PC-3 (cell line): ENCODE data around the gene ACKR2. TPM values are rescaled to one million over a fixed set of nuclear protein-coding genes. Genes with fewer than 3 reads are reported as not detected.

Experiments used
- ATAC-seq: fragments of 200-7000 bp; cut with Tn5 transposase; 2 replicates; pipeline ENCODE4 v1.9.1; 2020; ENCODE audit warnings: mild to moderate bottlenecking, moderate library complexity
- BruUV-seq: library from RNA; stranded (reverse); fragments of 400-500 nt; replicated peaks from 2 replicates; lab custom pipeline; 2021; lab: Mats Ljungman, UMichigan
- CTCF ChIA-PET: fragments of 300-600 bp; sonication (Branson Sonifier 250); formaldehyde crosslinking; loops from one replicate; lab custom pipeline; 2022; ENCODE audit warnings: antibody characterized with exemption; lab: Charles Lee
- POLR2A ChIA-PET: fragments of 300-600 bp; sonication (Branson Sonifier 250); formaldehyde crosslinking; loops from one replicate; lab custom pipeline; 2022; ENCODE audit warnings: antibody characterized with exemption; ENCODE audit not compliant: unreplicated experiment; lab: Charles Lee
- DNase-seq: peaks from one replicate; pipeline ENCODE4 v3.0.0-alpha.2; 2015
- H2AFZ ChIP-seq: fragments of 300-600 bp; sonication (generic); 2 replicates; pipeline ENCODE4 v1.6.0; 2016; ENCODE audit warnings: antibody characterized with exemption, low read length
- H3F3A ChIP-seq: fragments of 300-600 bp; sonication (generic); one replicate; pipeline ENCODE4 v1.6.0; 2017; ENCODE audit warnings: antibody characterized with exemption, low read length, control low read depth, mild to moderate bottlenecking; ENCODE audit not compliant: unreplicated experiment
- H3K27ac ChIP-seq: fragments of 300-600 bp; sonication (generic); 2 replicates; pipeline ENCODE4 v1.5.1; 2016; ENCODE audit warnings: mild to moderate bottlenecking, low read length
- H3K27me3 ChIP-seq: fragments of 300-600 bp; sonication (generic); 2 replicates; pipeline ENCODE4 v1.6.1; 2016; ENCODE audit warnings: low read length, mixed read lengths
- H3K36me3 ChIP-seq: fragments of 300-600 bp; sonication (generic); 2 replicates; pipeline ENCODE4 v1.6.1; 2016; ENCODE audit warnings: low read depth, mixed run types, low read length, mixed read lengths
- H3K4me1 ChIP-seq: fragments of 300-600 bp; sonication (generic); 2 replicates; pipeline ENCODE4 v1.5.1; 2016; ENCODE audit warnings: low read length; ENCODE audit not compliant: insufficient read depth
- H3K4me2 ChIP-seq: fragments of 300-600 bp; sonication (generic); 2 replicates; pipeline ENCODE4 v1.6.0; 2016; ENCODE audit warnings: low read length
- H3K4me3 ChIP-seq: fragments of 300-600 bp; sonication (generic); 2 replicates; pipeline ENCODE4 v1.5.1; 2016; ENCODE audit warnings: mild to moderate bottlenecking, low read length, mixed read lengths
- H3K79me2 ChIP-seq: fragments of 300-600 bp; sonication (generic); 2 replicates; pipeline ENCODE4 v1.6.1; 2017; ENCODE audit warnings: low read length, mixed read lengths
- H3K9ac ChIP-seq: fragments of 300-600 bp; sonication (generic); 2 replicates; pipeline ENCODE4 v1.6.0; 2016; ENCODE audit warnings: mild to moderate bottlenecking, low read length
- H3K9me2 ChIP-seq: fragments of 300-600 bp; sonication (generic); replicated peaks from 2 replicates; pipeline ENCODE4 v1.6.1; 2016; ENCODE audit warnings: mixed run types, low read length, mixed read lengths
- H3K9me3 ChIP-seq: fragments of 300-600 bp; sonication (generic); 2 replicates; pipeline ENCODE4 v1.6.1; 2016; ENCODE audit warnings: low read length, mixed read lengths
- H4K20me1 ChIP-seq: fragments of 300-600 bp; sonication (generic); 2 replicates; pipeline ENCODE4 v1.6.1; 2016; ENCODE audit warnings: low read length, mixed read lengths
- EZH2 ChIP-seq: fragments of 300-600 bp; sonication (generic); IDR thresholded peaks from one replicate; pipeline ENCODE4 v1.6.1; 2017; ENCODE audit warnings: antibody characterized with exemption, mild to moderate bottlenecking, low read length; ENCODE audit not compliant: unreplicated experiment
- EZH2phosphoT487 ChIP-seq: fragments of 300-600 bp; sonication (generic); IDR thresholded peaks from 2 replicates; pipeline ENCODE4 v1.6.1; 2018; ENCODE audit warnings: mild to moderate bottlenecking, antibody characterized with exemption, low read length, borderline replicate concordance
- intact Hi-C: fragments of 100-400 bp; cut with micrococcal nuclease; formaldehyde crosslinking; loops from 2 replicates; pipeline ENCODE4 v1.9.0; 2023
- total RNA-seq: library from RNA; depleted of rRNA; stranded (reverse); fragments of >200 nt; gene quantifications from 2 replicates; pipeline ENCODE4 v1.2.3, GENCODE V29; 2014
- TF ChIP-seq, protein P1 (sequence below): fragments of 300-600 bp; sonication (generic); conservative IDR thresholded peaks from 2 replicates; pipeline ENCODE4 v1.5.1; 2017; ENCODE audit warnings: antibody characterized with exemption, low read depth, mild to moderate bottlenecking, low read length

Gene ACKR2
- total RNA-seq, 1 experiment from 2014 or later, result 3.9 TPM

DNA sequence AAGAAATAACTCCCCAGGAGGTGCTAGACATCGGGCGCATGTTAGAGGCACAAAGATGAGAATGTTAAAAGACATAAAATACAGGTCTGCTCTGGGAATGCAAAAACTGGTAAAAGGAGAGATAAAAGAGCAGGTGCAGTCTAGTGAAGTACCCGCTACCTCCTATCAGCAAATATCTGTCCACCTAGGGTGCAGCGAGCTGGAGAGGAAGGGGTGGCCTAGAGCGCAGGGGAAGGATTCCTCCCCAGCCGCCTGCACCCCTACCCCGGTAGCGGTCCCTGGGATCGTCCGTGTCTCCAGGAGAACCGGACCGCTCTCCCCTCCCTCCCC lies 96.5 kb downstream of the ACKR2 start:
- intact Hi-C loops, result no loop called here
- Histone ChIP-seq H3K9ac (no peak overlapping the region), H3K9me2 (no peaks in the 10 kb centered on the region), H3K36me3 (no peaks in the 10 kb centered on the region), H2AFZ (no peak overlapping the region), H3K27ac (no peak overlapping the region), H3K27me3 (no peaks in the 10 kb centered on the region), H4K20me1 (no peaks in the 10 kb centered on the region), H3F3A (peaks cover 4% of the 10 kb centered on the region), H3K4me3 (no peak overlapping the region), H3K4me1 (peaks cover 19% of the 10 kb centered on the region), H3K9me3 (peaks cover 3% of the 10 kb centered on the region; the same call in 1 of the 2 replicates), H3K4me2 (no peak overlapping the region), H3K79me2 (no peaks in the 10 kb centered on the region)
- no peak for ATAC-seq
- CTCF ChIA-PET, result no interaction called here
- DNase-seq, result no peak
- no TSS peak for BruUV-seq
- POLR2A ChIA-PET, result no interaction called here
- TF ChIP-seq EZH2phosphoT487 (no peak), EZH2 (no peak)
- TF ChIP-seq, protein P1, sequence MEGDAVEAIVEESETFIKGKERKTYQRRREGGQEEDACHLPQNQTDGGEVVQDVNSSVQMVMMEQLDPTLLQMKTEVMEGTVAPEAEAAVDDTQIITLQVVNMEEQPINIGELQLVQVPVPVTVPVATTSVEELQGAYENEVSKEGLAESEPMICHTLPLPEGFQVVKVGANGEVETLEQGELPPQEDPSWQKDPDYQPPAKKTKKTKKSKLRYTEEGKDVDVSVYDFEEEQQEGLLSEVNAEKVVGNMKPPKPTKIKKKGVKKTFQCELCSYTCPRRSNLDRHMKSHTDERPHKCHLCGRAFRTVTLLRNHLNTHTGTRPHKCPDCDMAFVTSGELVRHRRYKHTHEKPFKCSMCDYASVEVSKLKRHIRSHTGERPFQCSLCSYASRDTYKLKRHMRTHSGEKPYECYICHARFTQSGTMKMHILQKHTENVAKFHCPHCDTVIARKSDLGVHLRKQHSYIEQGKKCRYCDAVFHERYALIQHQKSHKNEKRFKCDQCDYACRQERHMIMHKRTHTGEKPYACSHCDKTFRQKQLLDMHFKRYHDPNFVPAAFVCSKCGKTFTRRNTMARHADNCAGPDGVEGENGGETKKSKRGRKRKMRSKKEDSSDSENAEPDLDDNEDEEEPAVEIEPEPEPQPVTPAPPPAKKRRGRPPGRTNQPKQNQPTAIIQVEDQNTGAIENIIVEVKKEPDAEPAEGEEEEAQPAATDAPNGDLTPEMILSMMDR, result no peak

DNA sequence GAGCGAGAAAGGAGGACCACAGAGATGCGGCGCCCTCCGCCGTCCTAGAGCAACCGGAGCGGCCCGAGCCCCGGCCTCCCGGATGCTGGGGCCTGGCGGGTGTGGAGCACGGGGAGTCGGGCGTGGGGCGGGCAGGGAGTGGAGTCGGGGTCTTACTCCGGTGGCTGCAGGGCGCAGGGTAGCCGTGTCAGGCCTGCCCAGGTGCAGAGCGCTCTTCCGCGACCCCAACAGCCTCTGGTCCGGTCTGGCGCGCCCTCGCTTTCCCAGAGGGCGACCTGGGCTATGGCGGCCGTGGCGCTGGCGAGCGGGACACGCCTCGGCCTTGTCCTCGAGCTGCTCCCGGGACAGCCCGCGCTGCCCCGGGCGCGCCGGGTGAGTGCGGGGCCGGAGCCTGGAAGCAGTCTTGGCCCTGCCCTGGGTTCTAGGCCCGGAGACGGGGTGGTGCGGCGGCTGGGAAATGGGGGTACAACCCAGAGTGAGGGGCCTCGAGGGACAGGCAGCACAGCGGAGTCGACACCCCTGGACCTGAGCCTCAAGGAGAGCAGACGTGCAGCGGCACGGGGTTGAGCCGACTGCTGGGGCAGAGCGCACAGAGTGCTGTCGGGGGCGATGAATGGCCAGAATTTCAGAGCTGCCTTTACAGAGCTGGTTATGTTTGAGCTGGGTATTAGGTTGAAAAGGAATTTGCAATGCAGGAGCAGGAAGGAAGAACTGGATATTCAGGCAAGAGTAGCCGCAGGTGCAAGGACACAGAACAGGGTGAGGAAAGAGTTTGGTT lies 97.0 kb downstream of the ACKR2 start, which contains the start of gene ZNF662:
ZNF662 (plus strand) TSS at position 73 of the 778 bp plus-strand sequence. CDS start 1,973 bp downstream, outside the sequence.
- peaks cover 13% of the 10 kb centered on the region for H3K4me1 ChIP-seq
- peaks cover 4% of the 10 kb centered on the region for H3F3A ChIP-seq
- POLR2A ChIA-PET, result no interaction called here
- CTCF ChIA-PET, result no interaction called here
- intact Hi-C loops, result no loop called here
- H4K20me1 ChIP-seq, result no peaks in the 10 kb centered on the region
- TF ChIP-seq, protein P1, result no peak
- TF ChIP-seq EZH2phosphoT487, result no peak
- no peak for TF ChIP-seq EZH2
- no peak for DNase-seq
- H3K27me3 ChIP-seq, result no peaks in the 10 kb centered on the region
- no peak within 1 kb of the TSS for H3K9ac ChIP-seq
- ATAC-seq, result no peak
- no peaks in the 10 kb centered on the region for H3K79me2 ChIP-seq
- H3K36me3 ChIP-seq, result no peaks in the 10 kb centered on the region
- no peak within 1 kb of the TSS for H3K4me3 ChIP-seq
- no TSS peak for BruUV-seq
- peaks cover 5% of the 10 kb centered on the region; the same call in 1 of the 2 replicates for H3K9me3 ChIP-seq
- H3K4me2 ChIP-seq, result no peak within 1 kb of the TSS
- no peak within 1 kb of the TSS for H2AFZ ChIP-seq
- H3K27ac ChIP-seq, result no peak within 1 kb of the TSS
- no peaks in the 10 kb centered on the region for H3K9me2 ChIP-seq

DNA sequence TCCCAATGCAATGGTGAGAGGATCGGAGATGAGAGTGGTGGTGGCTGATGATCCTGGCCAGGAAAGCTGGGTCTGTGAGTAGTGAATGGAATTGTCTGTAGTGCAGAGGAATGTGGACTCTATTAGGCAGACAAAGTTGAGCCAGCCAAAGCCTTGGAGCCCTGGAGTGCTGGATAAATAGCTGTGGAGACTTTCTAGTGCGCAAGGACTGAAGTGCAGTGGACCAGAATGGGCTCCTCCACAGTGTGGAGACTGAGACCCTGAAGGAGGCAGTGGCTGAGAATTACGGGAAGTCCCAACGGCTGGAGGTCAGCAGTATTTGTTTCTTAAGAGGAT lies 97.6 kb downstream of the ACKR2 start:
- TF ChIP-seq, protein P1, result no peak
- TF ChIP-seq EZH2phosphoT487, result no peak
- no peak for TF ChIP-seq EZH2
- H3K4me1 ChIP-seq, result peaks cover 7% of the 10 kb centered on the region
- DNase-seq (no peak), ATAC-seq (no peak)
- no peaks in the 10 kb centered on the region for H3K9me2 ChIP-seq
- no peaks in the 10 kb centered on the region for H3K79me2 ChIP-seq
- no peak overlapping the region for H3K4me3 ChIP-seq
- no peak overlapping the region for H3K9ac ChIP-seq
- H3K9me3 ChIP-seq, result peaks cover 7% of the 10 kb centered on the region; the same call in 1 of the 2 replicates
- POLR2A ChIA-PET, result no interaction called here
- H4K20me1 ChIP-seq, result no peaks in the 10 kb centered on the region
- no peak overlapping the region for H3K4me2 ChIP-seq
- intact Hi-C loops, result no loop called here
- CTCF ChIA-PET, result no interaction called here
- peaks cover under 1% of the 10 kb centered on the region for H3F3A ChIP-seq
- no peak overlapping the region for H2AFZ ChIP-seq
- no peaks in the 10 kb centered on the region for H3K27me3 ChIP-seq
- BruUV-seq, result no TSS peak
- H3K27ac ChIP-seq, result no peak overlapping the region
- no peaks in the 10 kb centered on the region for H3K36me3 ChIP-seq
